NOMO-1 treated with DMSO at 0.1 percent for 48 hours (cell line): ENCODE results near the gene SKI.
A peak's percentile ranks its signal among the peaks of the same experiment; 100 is the strongest.
"Not testable (repeated sequence)": the region's sequence is repeated elsewhere in the genome, so short reads cannot be mapped to it uniquely, and the experiment has no call there.

ENCODE experiments used
- DNase-seq: peaks from one replicate; lab custom pipeline; 2025; ENCODE audit not compliant: unreplicated experiment; lab: John Stamatoyannopoulos, UW

The SKI gene

DNA sequence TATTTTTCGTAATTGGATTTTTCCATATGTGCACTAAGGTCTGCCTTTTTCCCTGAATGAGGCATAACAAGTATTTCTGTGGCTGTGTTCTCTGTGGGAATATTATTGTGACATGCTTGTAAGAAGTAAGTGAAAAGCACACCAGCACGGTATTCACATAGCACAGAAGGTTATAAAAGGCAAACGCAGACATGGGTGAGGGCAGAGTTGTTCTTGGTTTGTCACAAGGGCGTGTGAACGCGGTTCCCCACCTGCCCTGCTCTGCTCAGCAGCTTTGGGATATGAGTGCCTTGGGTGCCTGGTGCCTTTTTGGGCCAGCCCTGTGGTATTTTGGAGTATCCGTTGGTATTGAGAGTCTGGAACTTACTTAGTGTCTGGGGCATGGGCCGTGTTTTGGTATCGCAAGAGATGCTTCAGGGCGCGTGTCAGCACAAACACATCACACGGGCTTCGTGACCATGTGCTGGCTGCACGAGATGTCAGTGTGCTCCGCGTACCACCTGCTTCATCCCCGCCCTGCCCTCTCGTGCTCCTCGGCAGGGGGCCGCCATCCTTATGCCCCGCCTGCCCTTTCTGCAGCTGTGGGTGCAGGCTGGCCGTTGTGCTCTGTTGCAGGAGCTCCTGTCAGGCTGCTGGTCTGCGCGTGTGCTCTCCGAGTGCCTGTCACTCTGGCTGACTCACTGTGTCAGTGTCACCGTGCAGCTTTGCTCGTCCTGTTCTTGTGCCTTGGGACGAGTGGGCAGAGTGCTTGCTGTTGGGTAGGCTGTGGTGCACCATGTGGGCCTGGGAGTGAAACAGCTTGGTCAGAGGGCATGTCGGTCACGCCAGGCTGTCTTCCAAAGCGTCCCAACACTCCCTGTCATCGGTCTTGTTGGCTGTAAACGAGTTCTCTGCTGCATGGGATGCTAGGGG is 15.0 kb downstream of the SKI start:
- DNase-seq, result no peak

DNA sequence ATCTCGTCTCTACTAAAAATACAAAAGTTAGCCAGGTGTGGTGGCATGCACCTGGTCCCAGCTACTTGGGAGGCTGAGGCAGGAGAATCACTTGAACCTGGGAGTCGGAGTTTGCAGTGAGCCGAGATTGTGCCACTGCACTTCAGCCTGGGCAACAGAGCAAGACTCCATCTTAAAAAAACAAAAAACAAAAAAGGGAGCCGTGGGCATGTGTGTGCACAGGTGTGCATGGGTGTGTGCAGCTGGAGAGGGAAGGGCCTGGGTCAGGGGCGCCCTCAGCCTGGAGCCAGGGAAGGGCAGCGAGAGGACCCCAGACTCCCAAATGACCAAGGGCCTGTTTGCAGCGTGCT is 18.9 kb downstream of the SKI start:
- DNase-seq, result not testable (repeated sequence)

DNA sequence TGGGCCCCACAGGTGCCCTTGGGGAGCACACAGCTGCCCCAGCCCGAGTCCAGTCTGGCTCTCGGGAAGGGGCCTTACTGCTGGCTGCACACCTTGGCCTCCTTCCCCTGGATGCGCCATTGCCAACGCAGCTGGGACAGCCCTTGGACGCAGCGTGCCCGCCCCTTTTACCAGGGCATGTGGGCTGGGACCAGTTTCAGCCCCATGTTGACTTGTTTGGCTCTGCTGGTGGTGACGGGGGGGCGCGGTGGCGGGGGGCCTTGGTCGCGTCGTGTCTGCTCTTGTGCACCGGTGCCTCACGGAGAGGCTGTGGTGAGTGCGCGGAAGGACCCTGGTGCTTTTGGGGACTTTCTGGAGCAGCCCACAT is 19.6 kb downstream of the SKI start:
- DNase-seq, result no peak

DNA sequence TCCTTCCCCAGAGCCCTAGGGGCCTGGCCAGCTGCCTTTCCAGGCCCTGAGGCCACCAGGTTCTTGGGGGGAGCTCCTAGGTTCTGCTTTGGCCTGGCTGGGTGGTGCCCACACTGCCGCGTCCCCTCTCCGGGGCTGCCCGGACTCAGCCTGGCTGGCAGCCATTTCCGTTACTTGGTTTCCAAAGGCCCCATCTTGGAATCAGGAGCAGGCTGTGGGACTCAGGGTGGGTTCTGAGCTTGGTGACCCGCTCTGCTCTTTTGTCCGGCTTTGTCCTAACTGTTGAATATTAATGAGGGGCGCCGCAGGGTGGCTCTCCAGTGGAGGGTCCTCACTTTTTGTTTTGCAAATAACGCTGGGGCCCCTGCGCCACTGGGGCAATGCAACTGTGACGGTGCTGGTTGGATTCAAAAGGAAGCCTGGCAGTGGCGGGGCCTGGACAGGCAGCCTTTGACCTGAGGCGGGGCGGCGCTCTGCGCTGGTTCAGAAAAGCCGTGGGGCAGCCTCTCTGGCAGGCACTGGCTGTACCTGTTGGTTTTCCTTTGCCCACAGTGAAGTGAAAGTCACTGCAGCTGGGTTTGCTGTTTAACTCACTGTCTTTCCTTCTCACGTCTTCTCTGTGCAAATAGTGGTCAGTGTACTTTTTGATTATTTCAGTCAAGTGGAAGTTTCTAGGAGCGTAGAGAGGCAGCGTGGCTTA is 20.2 kb downstream of the SKI start:
- no peak for DNase-seq

DNA sequence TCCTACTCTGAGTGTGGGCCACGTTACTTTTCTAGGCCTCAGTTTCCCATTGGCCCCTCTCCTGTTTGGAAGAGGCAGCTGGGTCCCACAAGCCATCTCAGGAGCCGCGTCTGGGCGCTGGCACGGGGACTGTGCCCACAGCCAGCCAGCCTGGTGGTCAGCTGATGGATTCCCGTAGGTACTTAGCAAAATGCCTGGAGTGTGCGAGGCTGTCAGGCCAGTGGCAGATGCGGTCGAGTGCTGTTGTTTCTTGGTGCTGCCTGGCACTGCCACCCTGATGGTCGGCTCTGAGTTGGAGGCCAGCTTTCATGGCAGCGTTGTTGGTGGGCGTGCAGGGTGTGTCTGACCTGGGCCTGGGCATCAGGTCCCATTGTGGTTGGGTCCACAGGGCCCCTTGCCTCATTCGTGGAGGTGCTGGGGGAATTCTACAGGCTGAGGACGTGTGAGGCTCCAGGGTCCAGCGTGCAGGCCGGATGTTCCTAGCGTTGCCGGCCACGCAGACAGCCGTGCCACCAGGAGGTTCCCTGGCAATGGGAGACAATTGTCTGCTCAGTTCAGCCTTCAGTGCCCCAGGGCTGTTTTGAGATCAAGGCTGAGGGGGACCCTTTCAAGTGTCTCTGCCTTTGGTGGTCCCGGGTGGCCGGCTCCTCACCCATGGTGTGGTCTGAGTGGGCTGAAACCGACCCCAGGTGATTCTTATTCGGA is 20.9 kb downstream of the SKI start:
- no peak for DNase-seq

DNA sequence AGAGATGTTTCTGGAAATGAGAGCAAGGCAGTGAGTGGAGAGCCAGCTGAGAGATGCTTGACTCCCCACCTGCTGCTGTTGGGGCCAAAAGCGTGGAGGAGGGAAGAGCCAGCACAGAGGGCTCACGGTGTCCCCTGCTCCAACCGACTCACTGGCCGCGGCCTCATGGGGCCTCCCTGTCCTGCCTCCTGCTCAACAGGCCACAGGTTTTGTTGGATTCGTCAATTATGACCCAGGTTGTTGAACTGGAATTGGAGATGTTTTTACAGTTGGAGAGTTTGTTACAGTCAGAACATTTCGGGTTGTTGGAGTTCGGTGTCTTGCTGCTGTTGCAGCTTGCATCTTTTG is 21.4 kb downstream of the SKI start:
- no peak for DNase-seq

DNA sequence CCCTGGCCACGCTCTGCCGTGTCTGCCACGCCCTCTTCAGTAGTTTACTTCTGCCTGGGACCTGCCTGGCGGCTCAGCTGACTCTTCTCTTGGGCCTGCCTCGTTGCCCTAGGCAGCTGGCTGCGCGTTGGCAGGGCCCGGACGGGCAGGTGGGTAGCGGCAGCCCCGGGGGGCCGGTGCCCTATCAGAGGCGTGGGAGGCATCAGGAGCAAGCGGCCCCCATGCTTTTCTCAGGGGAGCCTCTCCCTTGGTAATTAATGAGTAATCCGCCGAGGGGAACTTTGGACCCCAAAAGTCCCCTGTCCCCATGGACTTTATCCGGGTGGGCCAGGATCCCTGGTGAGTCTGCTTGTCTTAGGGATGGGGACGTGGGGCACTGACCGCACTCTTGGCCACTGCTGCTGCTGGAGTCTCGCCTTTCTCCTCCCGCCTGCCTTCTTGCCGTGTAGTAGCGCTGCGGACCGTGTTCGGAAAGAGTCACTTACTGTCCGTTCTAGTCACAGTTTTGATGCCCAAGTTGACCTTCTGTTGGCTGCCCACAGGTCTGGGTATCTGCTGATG is 22.7 kb downstream of the SKI start:
- DNase-seq, result no peak

DNA sequence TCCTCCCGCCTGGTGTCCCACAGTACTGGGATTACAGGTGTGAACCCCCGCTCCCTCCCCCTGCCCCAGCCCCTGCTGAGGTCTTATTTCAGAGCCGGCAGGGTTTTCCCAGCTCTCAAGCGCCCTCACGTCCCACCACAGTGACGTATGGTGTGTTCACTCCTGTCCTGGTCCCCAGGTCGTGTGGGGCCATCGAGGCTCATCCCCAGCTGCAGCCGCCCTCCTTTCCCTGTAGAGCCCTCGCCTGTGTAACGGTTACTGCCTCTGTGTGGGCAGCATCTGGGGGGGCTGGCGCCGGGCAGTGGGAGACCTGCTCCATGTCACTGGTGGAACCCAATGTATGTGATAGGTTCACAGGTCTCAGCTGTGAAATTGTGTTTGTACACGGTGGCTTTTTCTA is 23.2 kb downstream of the SKI start:
- no peak for DNase-seq

DNA sequence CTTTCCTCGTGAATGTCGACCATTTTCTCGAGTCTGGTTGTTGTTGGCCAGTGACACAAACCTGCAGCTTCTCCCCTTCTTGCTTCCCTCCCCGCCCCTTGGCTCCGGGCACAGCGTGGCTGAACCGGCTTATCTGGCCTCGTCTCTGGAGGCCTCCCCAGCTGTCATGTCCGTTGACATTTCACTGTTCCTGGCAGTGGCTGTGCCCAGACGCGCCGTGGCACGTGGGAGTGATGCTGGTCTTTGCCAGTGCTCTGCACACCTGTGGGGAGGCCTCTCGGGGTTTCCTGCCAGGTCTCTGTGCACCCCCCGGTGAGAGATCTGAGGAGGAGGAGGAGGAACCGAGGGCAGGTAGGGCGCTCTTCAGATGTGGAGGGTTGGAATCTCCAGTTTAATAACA is 23.7 kb downstream of the SKI start:
- no peak for DNase-seq

DNA sequence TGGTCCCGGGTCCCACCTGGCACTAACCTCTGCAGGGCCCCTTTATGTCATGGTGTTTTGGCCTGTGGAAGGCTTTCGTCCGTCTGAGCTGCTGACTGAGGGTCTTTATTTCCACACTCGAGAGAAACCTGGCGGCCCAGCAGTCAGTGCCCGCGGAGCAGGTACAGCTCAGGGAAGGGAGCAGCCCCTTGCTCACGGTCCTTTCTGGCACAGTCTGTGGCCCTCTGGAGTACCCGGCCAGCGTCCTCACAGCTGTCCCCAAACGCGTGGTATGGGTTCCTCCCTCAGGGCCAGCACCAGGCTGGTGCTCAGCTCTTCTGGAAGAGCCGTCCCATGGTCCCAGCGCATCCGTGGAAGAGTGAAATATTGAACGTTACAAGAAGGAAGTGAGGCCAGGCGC is 24.3 kb downstream of the SKI start:
- DNase-seq, result no peak

DNA sequence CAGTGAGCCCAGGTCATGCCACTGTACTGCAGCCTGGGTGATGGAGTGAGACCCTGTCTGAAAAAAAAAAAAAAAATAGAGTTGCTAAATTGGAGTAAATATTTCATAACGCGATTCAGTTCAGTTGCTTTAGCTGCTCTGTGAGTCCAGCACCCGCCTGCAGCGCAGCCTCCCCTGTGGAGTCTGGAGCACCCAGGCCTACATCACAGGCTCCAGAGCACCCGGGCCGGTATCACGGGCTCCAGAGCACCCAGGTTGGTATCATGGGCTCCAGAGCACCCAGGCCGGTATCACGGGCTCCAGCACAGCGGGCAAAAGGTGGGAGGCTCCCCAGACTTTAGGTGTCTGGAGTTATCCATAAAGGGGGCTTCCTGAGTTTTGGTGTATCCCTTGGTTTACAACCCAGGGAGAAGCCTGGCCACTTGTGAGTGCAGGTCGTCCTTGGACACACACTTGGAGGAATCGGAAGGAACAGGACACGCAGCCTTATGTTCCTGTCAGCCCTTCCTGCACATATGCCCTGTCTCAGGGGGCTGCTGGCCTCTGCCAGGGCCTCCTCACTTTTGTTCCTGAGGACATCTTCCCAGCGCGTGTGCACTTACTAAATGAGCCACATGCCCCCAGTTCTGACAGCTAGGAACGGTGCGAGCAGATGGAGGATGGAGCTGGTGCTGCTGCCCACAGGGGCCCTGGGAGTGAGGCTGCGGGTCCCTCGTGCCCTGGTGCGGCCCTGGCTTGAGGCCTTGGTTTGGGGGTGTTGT is 25.1 kb downstream of the SKI start:
- no peak for DNase-seq

DNA sequence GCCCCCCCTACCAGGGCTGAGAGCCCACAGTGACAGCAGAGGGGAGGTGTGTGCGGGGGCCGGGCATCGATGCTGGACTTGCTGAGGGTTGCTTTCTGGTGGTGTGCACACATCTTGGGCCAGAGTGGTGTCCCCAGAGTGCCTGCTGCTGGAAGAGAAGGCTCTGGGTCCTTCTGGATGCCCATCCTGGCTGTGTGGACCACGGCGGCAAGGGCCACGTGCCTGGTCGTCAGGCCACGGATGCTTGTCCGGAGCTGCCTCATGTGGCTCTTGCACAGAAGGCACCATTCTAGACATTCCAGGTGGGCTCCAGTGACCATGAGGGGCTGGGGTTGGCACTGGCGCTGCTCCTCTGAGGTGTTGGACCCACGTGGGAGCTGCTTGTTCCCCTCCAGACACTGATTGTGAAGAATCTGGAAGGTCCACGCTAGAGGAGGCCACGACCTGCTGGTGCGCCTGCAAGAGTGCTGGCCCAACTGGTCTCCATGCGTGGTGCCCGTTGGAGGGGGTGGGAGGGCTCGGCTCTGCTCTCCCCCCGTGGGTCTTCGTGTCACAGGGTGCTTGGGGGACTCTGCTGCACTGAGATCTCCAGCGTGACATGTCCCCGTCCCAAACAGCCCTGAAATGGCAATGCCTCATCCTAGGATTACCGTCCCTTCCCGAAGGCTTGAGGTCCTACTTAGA is 25.8 kb downstream of the SKI start:
- DNase-seq, result no peak

DNA sequence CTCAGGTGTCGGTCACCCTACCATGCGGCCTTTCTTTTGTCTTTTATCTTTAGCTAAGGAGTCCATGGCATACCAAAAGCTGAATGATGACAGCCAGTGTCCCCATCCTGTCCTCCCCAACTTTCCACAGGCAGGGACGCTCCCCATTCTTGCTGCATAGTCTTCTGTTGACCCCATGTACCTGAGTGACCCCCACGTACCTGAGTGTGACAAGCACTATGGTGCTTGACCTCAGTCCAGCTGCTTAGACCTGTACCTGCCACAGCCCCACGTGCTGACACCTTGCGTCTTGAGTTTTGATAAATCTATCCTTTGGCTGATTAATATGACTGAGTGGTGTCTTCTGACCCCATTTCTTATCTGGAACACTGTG is 26.9 kb downstream of the SKI start:
- DNase-seq, result no peak

DNA sequence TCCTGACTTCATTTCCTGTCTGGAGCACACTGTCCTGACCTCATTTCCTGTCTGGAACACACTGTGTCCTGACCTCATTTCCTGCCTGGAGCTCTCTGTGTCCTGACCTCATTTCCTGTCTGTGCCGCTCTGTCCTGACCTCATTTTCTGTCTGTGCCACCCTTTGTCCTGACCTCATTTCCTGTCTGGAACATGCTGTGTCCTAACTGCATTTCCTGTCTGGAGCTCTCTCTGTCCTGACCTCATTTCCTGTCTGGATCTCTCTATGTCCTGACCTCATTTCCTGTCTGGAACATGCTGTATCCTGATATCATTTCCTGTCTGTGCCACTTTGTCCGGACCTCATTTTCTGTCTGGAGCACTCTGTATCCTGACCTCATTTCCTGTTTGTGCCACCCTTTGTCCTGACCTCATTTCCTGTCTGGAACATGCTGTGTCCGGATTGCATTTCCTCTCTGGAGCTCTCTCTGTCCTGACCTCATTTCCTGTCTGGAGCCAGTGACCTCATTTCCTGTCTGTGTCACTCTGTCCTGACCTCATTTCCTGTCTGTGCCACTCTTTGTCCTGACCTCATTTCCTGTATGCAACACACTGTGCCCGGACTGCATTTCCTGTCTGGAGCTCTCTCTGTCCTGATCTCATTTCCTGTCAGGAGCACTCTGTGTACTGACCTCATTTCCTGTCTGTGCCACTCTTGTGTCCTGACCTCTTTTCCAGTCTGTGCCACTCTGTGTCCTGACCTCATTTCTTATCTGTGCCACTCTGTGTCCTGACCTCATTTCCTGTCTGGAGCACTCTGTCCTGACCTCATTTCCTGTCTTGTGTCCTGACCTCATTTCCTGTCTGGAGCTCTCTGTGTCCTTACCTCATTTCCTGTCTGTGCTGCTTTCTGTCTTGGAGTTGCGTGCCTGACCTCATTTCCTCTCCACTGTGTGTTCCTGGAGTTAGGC is 27.6 kb downstream of the SKI start:
- DNase-seq, result peak; percentile 78

DNA sequence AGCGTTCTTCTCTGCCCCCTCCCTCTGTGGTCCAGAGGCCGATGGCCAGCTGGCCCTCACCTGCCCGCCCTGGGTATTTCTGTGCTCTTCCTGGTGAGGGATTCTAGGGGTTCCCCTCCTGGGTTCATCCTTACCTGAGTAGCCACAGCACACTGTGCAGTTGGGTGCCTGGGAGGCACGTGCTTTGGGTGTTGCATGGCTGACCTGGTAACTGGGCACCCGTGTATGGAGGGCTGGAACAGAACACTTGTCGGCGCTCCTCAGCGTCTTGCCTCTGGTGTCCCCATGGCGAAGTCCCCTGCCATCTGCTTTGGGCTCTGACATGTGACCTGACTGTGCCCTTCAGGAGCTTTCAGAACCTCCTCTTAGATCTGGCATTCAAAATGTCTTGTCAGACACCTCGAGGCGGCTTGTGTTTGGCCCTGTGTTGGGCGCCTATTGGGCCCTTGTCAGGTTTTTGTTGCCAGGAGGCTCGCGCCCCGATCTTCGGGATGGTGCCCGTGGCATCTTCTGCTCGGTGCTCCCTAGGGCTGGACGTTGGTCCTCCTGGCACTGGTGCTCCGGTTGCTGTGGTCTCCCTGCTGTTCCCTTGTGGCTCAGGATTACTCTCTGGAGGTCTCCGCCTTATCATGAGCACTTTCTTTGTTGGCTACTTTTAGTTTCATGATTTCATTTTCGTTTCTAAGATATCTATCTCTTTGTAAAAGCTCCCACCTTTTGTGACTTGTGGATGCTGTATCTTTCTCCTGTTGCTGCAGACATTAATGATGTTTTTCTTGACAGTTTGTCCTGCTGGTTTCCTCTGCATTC is 28.5 kb downstream of the SKI start:
- no peak for DNase-seq

DNA sequence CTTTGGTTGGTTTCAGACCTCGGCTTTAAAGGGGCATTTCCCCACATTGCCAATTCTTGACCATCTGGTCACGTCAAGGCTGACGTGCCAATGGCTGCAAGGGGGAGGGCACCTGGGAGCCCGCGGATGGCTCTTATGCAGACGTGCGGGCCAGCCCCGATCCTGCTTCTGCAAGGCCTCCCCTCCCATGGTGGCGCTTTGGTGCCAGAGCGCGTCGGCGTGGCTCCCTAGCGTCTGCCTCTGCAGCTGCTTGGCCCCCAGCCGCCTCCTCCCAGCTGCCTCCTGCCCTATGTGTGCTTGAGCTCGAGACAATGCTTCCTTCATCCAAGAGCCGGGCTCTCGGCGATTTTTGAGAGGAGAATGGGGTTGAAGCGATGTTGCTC is 29.1 kb downstream of the SKI start:
- no peak for DNase-seq

DNA sequence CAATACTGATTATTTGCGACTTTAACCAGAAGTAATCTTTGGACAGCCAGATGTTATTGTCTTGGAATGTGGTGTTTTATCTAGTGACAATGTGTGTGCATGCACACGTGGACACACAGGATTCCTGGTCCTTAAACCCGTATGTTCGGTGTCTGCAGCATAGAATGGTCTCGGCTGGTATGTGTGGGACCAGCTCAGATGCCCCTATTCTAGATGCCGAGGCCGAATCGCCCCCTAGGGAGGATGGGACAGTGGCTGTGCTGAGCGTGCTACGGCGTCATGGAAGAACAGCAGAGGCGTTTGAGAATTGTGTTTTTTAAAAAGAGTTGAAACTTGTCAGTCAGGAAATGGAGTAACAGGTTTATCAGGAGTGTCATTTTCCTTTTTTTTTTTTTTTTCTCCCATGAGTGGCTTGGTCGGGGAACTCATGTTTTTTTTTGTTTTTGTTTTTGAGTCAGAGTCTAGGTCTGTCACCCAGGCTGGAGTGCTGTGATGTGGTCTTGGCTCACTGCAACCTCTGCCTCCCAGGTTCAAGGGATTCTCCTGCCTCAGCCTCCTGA is 30.1 kb downstream of the SKI start:
- no peak for DNase-seq

DNA sequence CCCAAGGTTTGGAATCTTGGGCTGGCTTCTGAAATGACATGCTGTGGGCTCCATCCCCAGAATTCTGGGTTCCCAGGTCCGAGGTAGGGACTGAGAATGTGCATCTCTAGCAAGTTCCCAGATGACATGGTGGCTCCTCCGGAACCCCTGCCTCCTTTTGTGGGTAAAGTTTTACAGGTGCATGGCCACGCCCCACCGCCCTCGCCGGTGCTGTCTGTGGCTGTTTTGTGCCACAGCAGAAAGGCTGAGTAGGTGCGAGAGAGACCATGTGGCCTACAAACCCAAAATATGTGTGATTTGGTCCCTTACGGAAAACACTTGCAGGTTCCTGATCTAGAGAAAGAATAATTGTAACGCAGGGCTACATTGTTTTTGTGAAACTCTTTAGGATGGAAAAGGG is 30.9 kb downstream of the SKI start:
- DNase-seq, result no peak
